Panc1 (cell line): ENCODE data around the gene RAB26. TPM values are rescaled to one million over a fixed set of nuclear protein-coding genes. Genes with fewer than 3 reads are reported as not detected.
A peak's percentile ranks its signal among the peaks of the same experiment; 100 is the strongest.

Source experiments
- ATAC-seq: fragments of 200-7000 bp; cut with Tn5 transposase; 2 replicates; pipeline ENCODE4 v1.9.1; 2020; ENCODE audit warnings: mild to moderate bottlenecking, moderate library complexity
- BruUV-seq: library from RNA; stranded (reverse); fragments of 400-500 nt; replicated peaks from 2 replicates; lab custom pipeline; 2021; lab: Mats Ljungman, UMichigan
- CTCF ChIA-PET: fragments of 300-600 bp; sonication (Branson Sonifier 250); formaldehyde crosslinking; loops from one replicate; lab custom pipeline; 2022; ENCODE audit warnings: antibody characterized with exemption; lab: Charles Lee
- POLR2A ChIA-PET: fragments of 300-600 bp; sonication (Branson Sonifier 250); formaldehyde crosslinking; loops from one replicate; lab custom pipeline; 2022; ENCODE audit warnings: antibody characterized with exemption; lab: Charles Lee
- DNase-seq: peaks from one replicate; pipeline ENCODE4 v3.0.0-alpha.2; 2010; ENCODE audit warnings: low read depth, low spot score
- H3K27ac ChIP-seq: 2 replicates; pipeline ENCODE4 v1.5.1; 2011; ENCODE audit warnings: mild to moderate bottlenecking, low read length, inconsistent platforms
- H3K27me3 ChIP-seq: fragments of 200-500 bp; sonication (Bioruptor generic); 2 replicates; pipeline ENCODE4 v1.6.0; 2014; ENCODE audit warnings: low read length, inconsistent platforms; ENCODE audit not compliant: control insufficient read depth, insufficient read depth
- H3K36me3 ChIP-seq: fragments of 200-500 bp; sonication (Bioruptor generic); 2 replicates; pipeline ENCODE4 v1.5.1; 2014; ENCODE audit warnings: inconsistent platforms, mild to moderate bottlenecking, low read length, moderate library complexity; ENCODE audit not compliant: control insufficient read depth, insufficient read depth
- H3K4me1 ChIP-seq: 2 replicates; pipeline ENCODE4 v1.5.1; 2011; ENCODE audit warnings: inconsistent platforms, mild to moderate bottlenecking, low read length, moderate library complexity; ENCODE audit not compliant: control insufficient read depth, insufficient read depth
- H3K4me3 ChIP-seq, 2 experiments: 2 replicates each; pipeline ENCODE4 v1.5.1; 2011 to 2012; ENCODE audit warnings: low read depth in 2 of 2, low read length in 2 of 2, mild to moderate bottlenecking in 2 of 2, inconsistent platforms in 1 of 2, moderate library complexity in 1 of 2
- H3K9me3 ChIP-seq: fragments of 200-500 bp; sonication (Bioruptor generic); 2 replicates; pipeline ENCODE4 v1.5.1; 2014; ENCODE audit warnings: low read depth, mild to moderate bottlenecking, inconsistent platforms, low read length, moderate library complexity; ENCODE audit not compliant: control insufficient read depth, insufficient read depth
- CTCF ChIP-seq: fragments of 450-650 bp; IDR thresholded peaks from 2 replicates; pipeline ENCODE4 v1.5.1; 2017; ENCODE audit warnings: mild to moderate bottlenecking
- POLR2AphosphoS5 ChIP-seq: IDR thresholded peaks from 2 replicates; pipeline ENCODE4 v1.6.1; 2012; ENCODE audit warnings: mild to moderate bottlenecking, low read depth, low read length, moderate library complexity
- REST ChIP-seq, 2 experiments: IDR thresholded peaks; 2 replicates each; pipeline ENCODE4 v1.6.1; 2011 to 2012; ENCODE audit warnings: low read depth in 2 of 2, control low read depth in 1 of 2, low read length in 1 of 2, mild to moderate bottlenecking in 1 of 2, moderate library complexity in 1 of 2; ENCODE audit not compliant: insufficient read depth in 1 of 2
- SIN3A ChIP-seq: IDR thresholded peaks from 2 replicates; pipeline ENCODE4 v1.6.1; 2012; ENCODE audit warnings: low read depth, mild to moderate bottlenecking, low read length, moderate library complexity, borderline replicate concordance; ENCODE audit not compliant: insufficient read depth
- TCF7L2 ChIP-seq: IDR thresholded peaks from 2 replicates; pipeline ENCODE4 v1.6.1; 2011; ENCODE audit warnings: mild to moderate bottlenecking, low read depth, low read length, inconsistent platforms
- in situ Hi-C: cut with HindIII; loops from 2 replicates; pipeline ENCODE4 v1.10.0; 2016; ENCODE audit warnings: low sequenced_read_pairs, low pct_unique_long_range_greater_than_20kb
- intact Hi-C: fragments of 100-400 bp; cut with micrococcal nuclease; formaldehyde crosslinking; loops from one replicate; pipeline ENCODE4 v1.10.0; 2022; ENCODE audit not compliant: unreplicated experiment
- total RNA-seq: library from RNA; stranded (reverse); gene quantifications from one replicate; pipeline ENCODE4 v1.2.1, GENCODE V29; 2021; ENCODE audit not compliant: unreplicated experiment

The RAB26 gene
- total RNA-seq, 1 experiment from 2014 or later = 92.2 TPM

GRCh38 chr16:2195322-2196161 is 47.1 kb downstream of the RAB26 start:
- ChIA-PET POLR2A (interaction anchor here (0.6 to 0.8 kb wide), 2 partner anchors 15 to 19 kb away, joined by 3 to 7 read pairs; no protein-coding TSS in a partner anchor), CTCF (interaction anchor here (0.6 to 0.7 kb wide), 2 partner anchors 30 to 55 kb away, joined by 3 to 5 read pairs; no protein-coding TSS in a partner anchor)
- Histone ChIP-seq H3K27me3 (no peaks in the 10 kb centered on the region), H3K36me3 (no peaks in the 10 kb centered on the region), H3K27ac (no peak overlapping the region), H3K9me3 (no peaks in the 10 kb centered on the region), H3K4me3 (peak overlapping the region; percentile 30 to 33; a peak in 3 of 4 replicates), H3K4me1 (no peaks in the 10 kb centered on the region; the same call in none of the 2 replicates)
- ATAC-seq (peak; percentile 52), DNase-seq (no peak)
- in situ Hi-C loops = no loop called here
- BruUV-seq = no TSS peak
- TF ChIP-seq REST (IDR thresholded peaks at IDR 0.05; ENCODE audit: insufficient read depth in 1 of 2, low read depth in 2 of 2, low read length in 1 of 2) (no peak), SIN3A (no peak), CTCF (no peak), TCF7L2 (no peak), POLR2AphosphoS5 (no peak)
- intact Hi-C loops = no loop called here

- H3K4me1 ChIP-seq = no peaks in the 10 kb centered on the region; the same call in none of the 2 replicates
- ATAC-seq (peak; percentile 63), DNase-seq (no peak)
- intact Hi-C loops = no loop called here
- in situ Hi-C loops = no loop called here
- POLR2A ChIA-PET = interaction anchor here (0.6 kb wide), 2 partner anchors 14 to 40 kb away, joined by 7 to 9 read pairs; no protein-coding TSS in a partner anchor
- CTCF ChIA-PET = no interaction called here
- H3K36me3 ChIP-seq = no peaks in the 10 kb centered on the region
- no peaks in the 10 kb centered on the region for H3K9me3 ChIP-seq
- BruUV-seq = no TSS peak
- H3K27ac ChIP-seq = no peak within 1 kb of the TSS
- TF ChIP-seq CTCF (no peak), REST (IDR thresholded peaks at IDR 0.05; ENCODE audit: insufficient read depth in 1 of 2, low read depth in 2 of 2, low read length in 1 of 2) (no peak), TCF7L2 (no peak), POLR2AphosphoS5 (no peak), SIN3A (no peak)
- H3K4me3 ChIP-seq = peak within 1 kb of the TSS; percentile 30 to 33; a peak in 3 of 4 replicates
- no peaks in the 10 kb centered on the region for H3K27me3 ChIP-seq
These were observed 47.9 kb downstream of the RAB26 start, which contains the start of gene CASKIN1 for GRCh38 chr16:2196162-2196980. Gene CASKIN1, minus strand, starts transcription at chr16:2196605. Its CDS starts 173 bp downstream, at chr16:2196432.
